ENCODE measurements around the gene CLRN2.
"Not testable (repeated sequence)": the region's sequence is repeated elsewhere in the genome, so short reads cannot be mapped to it uniquely, and the experiment has no call there.

Gene CLRN2

GRCh38 chr4:17546222-17546621, 31.3 kb downstream of the CLRN2 start:
- no peak for DNase-seq

GRCh38 chr4:17546678-17547077, 31.7 kb downstream of the CLRN2 start:
- no peak for DNase-seq

- no peak for DNase-seq
Measured at GRCh38 chr4:17550549-17550948, 35.6 kb downstream of the CLRN2 start.

- no peak for DNase-seq
Measured at GRCh38 chr4:17552427-17552826, 37.5 kb downstream of the CLRN2 start.

- no peak for DNase-seq
Measured at GRCh38 chr4:17554568-17554967, 39.6 kb downstream of the CLRN2 start.

GRCh38 chr4:17556498-17556897, 41.5 kb downstream of the CLRN2 start:
- DNase-seq = no peak

- no peak for DNase-seq
Measured at GRCh38 chr4:17557880-17558279, 42.9 kb downstream of the CLRN2 start.

GRCh38 chr4:17558941-17559708, 44.2 kb downstream of the CLRN2 start:
- no peak for DNase-seq

GRCh38 chr4:17559709-17560048, 44.7 kb downstream of the CLRN2 start:
- DNase-seq = no peak

- no peak for DNase-seq
Measured at GRCh38 chr4:17560065-17560673, 45.2 kb downstream of the CLRN2 start.

GRCh38 chr4:17561195-17561909, 46.4 kb downstream of the CLRN2 start:
- no peak for DNase-seq

GRCh38 chr4:17562157-17562556, 47.2 kb downstream of the CLRN2 start:
- DNase-seq = no peak

GRCh38 chr4:17565846-17566245, 50.9 kb downstream of the CLRN2 start:
- DNase-seq = no peak

- no peak for DNase-seq
Measured at GRCh38 chr4:17567271-17567670, 52.3 kb downstream of the CLRN2 start.

- DNase-seq = no peak
Measured at GRCh38 chr4:17574206-17574605, 59.2 kb downstream of the CLRN2 start.

- not testable (repeated sequence) for DNase-seq
Measured at GRCh38 chr4:17575177-17575576, 60.2 kb downstream of the CLRN2 start.

Measured in stimulated activated CD4-positive, alpha-beta T cell treated with anti-CD3 and anti-CD28 coated beads, Interleukin-4, amount 100 ng/mL, for 24 hours (primary cell).